ENCODE results near the gene ZNF580.

Gene ZNF580

DNA sequence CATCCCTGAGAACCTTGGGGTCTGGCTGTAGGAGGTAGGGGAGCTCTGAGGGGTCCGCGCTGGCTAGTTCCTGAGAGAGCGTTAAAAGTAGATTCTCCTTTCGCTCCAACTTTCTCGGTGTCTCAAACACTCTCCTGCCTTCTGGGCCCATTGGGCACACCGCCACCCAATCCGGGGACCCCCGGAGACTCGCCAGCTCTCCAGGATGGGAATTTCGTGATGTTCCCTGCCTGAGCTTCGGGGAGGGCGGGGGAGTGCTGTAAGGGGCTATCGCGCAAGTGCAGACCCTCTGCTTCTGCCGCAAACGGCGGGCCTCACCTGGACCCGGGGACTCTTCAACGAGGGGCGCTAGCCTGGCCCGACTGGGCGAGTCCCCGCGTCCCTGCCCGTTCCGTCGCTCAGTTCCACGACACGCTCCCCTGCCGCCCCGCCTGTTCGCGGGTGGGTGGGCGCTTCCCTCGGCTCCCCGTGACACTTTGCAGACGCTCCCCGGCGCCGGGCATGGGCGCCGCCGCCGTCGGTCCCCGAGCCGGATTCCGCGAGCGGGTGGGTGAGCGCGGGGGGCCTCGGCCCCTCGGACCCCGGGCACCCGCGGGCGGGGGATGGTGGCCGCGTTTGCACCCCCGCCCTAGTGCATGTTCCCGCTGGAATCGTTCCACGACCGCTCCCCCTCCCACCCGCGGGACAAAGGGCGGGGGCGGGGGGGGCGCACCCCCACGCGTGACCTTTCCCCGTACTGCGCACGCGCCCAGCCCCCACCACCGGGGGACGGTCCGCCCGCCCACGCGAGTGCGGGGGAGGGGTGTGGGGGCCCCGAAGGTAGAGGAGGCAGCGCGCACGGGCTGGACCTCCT lies 7.2 kb downstream of the ZNF580 start, which contains the start of gene CCDC106:
Gene CCDC106, plus strand, starts transcription at position 481 of the 853 bp plus-strand sequence. CDS start 835 bp downstream, outside the sequence.
- peak; percentile 52 for DNase-seq

DNA sequence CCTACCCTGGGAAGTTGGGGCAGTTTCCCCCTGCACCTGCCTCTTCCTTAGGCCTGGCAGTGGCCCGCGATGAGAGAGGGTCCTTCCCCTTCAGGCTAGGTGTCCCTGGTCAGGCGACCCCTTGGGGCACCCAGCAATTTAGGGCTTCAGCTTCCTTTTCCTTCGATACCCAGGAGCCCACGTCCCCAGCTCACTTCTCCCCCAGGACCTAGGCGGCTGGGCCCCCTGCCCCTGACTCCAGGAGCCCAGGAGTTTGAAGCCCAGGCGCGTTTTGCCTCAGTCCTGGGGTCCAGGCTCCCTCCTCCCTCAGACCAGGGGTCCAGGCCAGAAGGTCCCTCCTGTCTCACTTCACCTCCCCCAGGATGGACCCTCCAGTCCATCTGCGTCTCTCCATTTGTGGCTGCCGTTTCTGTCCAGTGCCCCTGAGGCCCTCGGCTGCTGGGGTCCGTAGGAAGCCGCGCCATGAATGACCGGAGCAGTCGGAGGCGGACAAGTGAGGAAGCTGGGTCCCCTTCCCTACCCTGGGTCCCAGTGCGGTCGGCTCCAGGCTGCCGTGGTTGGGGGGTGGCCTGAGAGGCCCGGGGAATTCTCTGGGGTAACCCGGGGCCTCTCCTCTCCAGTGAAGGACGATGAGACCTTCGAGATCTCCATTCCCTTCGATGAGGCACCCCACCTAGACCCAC lies 7.9 kb downstream of the ZNF580 start:
- DNase-seq, result no peak

DNA sequence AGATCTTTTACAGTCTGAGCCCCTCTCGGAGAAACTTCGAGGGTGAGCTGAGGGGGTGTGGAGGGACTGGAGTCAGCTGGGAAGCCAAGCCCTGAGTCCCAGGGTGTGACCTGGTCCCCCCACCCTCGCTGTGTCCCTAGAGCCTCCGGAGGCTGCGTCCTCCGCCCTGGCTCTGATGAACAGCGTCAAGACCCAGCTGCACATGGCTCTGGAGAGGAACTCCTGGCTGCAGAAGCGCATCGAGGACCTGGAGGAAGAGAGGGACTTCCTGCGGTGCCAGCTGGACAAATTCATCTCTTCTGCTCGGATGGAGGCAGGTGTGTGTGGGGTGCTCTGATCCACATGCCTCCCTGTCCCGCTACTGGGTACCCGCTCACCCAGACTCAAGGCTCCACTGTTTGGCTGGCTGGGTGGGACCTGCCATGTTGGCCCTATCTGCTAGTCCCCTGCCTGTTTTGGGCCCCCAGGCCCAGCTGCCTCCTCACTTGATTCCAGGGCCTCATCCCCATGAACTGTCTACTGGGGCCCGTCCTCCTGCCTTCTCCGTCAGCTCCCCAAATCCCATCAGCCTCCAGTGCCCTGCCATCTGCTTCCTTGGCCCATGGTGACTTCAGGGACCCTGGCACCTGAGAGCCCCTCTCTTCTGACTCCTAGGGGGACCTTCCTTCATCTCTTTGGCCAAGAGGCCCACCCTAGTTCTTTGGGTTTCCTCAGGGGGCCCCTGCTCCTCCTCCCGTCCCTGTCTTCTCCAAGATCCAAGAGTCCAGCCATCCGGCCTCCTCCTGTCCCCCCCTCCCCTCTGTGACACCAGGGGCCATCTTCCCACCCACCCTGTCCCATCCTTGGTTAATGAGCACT lies 8.7 kb downstream of the ZNF580 start:
- no peak for DNase-seq

DNA sequence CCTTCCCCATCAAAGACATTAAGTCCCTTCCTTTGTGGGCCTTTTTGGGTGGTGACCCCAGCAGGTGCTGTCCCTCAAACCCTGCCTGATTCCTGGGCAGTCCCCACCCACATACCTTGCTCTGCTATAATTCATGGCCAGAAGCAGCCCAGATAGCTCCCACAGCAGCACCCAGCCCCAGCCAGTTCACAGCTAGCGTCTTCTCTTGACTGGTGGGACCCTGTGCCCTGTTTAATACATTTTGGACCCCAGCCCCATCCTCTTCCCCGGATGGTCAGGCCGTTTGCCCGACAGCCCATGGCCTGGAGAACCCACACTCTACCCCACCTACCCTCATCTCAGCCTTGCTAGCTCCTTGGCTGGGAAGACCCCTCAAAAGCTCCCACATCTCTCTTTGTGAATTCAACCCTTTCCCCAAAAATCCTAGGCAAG lies 9.3 kb downstream of the ZNF580 start:
- no peak for DNase-seq

DNA sequence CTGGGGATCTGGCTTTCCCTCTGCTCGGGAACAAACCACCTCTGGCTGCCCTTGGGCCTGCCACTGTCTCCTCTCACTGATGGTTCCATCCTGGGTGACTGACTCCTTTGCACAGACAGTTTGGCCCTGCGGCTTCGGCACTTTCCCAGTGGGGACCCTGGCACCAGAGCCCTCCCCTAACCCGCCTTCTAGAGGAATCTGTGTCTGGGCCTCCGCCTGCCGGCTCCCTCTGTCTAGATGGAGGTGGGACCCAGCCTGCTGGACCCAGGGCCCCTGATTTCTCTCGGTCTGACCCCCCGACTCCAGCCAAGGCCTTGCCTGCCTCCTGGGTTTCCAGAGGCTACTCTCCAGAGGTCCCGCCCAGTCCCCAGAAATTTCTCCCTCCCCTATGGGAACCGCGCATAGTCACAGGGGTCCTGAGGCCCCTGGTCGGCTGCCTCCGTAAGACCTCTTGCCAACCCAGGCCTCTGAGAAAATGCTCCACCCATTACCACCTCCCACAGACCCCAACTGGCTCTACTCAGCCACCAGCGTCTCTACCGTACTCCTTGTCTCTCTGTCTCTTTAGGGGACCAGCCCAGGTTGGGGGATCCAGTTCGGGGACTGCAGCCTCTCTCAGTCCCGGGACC lies 9.9 kb downstream of the ZNF580 start:
- no peak for DNase-seq

DNA sequence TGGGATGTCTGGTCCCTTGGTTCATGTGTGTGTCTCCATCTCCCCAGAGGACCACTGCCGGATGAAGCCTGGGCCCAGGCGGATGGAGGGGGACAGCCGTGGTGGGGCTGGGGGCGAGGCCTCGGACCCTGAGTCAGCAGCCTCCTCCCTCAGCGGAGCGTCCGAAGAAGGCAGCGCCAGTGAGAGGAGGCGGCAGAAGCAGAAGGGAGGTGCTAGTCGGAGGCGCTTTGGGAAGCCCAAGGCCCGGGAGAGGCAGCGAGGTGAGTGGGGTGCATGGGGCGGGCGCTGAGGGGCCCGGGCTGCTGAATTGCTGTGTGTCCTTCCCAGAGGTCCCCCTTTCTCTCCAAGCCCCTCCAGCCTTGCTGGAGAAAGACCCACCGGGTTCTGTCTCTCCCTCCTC lies 10.4 kb downstream of the ZNF580 start:
- no peak for DNase-seq

DNA sequence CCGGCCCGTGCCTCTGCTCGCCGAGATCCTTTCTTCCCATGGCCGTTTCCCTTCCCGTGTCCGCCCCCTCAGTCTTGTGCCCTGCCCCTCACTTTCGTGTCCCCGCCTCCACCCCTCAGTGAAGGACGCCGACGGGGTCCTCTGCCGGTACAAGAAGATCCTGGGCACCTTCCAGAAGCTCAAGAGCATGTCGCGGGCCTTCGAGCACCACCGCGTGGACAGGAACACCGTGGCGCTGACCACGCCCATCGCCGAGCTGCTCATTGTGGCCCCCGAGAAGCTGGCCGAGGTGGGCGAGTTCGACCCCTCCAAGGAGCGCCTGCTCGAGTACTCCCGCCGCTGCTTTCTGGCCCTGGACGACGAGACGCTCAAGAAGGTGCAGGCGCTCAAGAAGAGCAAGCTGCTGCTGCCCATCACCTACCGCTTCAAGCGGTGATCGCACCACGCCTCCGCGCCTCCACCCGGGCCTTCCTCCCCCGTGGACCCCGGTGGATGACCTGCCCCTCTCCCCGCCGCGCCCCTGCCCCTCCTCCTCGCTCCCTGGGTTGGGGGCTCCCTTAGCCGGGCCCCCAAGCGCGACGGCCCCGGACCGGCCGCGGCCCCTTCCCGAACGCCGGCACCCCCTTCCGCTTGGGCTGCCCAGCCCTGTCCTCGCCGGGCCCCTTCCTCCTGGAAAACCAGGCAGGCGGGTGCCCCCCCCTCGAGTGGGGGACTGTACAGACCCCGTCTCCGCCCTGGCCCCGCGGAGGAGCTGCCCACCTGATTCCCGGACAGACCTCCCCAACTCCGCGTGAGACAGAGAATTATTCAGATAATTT lies 11.7 kb downstream of the ZNF580 start:
- no peak for DNase-seq

DNA sequence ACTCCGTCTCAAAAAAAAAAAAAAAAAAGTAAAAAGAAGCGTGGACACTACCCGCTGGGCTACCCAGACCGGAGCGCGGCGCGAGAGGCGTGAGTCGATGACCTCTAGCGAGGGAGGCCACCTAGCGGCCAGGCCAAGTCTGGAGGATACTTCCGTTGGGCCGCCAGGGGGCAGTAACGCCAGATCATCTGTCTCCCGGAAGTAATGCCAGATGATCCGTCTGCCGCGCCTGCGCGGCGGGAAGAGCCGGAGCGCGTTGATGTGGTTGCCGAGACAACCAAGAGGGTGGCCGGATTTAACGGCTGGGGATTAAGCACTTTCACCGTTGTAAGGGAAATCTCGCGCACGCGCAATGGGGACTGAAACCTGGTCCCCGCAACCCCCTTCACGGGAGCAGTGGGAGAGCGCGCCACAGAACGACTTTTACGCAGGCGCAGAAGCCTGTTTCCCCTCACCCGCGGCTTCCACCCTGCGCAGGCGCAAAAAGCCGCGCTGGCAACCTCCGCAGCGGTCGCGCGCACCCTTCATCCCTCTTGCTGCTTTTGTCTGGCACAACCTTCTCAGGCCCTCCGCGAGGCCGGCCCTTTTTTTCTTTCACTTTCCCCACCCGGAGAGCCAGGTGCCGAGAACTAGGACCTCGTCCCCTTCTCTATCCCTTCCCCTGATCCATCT lies 13.0 kb downstream of the ZNF580 start:
- DNase-seq, result peak; percentile 98

DNA sequence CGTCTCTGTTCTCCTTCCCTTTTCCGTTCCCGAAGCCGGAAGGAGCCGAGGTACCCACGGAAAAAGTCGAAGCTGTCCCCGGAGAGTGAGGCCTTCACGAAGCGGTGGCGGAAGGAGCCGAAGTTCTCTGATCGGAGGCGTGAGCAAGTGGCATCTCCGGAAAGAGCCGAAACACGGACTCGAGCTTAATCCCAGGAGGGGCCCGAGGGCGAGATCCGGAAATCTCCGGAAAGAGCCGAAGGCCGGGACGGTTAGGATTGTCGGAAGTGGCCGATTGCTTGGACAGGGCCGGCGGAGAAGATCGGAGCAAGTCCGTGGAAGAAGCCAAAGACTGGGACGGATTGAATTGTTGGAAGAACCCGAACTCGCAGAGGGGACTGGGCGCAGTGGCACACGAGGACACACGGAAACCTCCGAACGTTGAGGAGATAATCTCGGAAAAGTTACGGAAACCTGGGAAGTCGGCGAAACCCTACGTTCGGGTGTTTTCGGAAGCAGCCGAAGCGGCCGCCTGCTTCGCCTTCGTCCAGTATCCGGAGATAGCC lies 13.6 kb downstream of the ZNF580 start:
- DNase-seq, result peak; percentile 99

DNA sequence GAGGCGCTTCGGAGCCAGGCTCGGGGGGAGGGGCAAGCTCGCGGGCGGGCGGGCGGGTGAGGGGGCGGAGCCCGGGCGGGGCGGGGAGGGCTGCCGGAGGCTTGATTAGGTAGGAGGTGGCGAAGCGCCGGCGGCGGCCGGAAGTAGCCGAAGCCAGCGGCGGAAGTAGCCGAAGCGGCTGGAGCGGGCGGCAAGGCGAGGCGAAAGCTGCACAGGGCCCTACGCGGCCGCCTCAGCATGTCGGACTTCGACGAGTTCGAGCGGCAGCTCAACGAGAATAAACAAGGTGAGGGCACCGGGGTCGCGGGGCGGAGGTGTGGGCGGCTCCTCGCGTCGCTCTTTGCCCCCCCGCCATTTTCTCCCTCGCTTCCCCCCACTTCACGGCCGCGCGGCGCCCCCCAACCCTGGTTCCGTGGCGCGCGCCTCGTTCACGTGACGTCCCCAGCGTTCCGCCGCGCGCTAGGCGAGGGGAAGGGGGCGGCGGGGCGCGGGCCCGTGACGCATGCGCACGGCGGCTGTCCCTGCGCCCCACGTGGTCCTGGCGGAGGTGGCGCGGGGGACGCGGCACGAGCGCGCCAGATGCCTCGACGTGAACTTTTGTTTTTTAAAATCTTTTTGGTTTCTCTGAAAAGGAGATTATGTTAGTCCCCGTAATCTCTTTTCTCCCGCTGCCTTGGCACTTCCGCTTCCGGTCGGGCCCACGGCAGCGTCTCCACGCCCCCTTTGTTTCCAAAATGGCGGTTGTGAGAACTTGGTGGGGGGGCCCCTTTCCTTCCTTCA lies 14.3 kb downstream of the ZNF580 start, which contains the start of gene U2AF2:
Gene U2AF2, plus strand, starts transcription at position 168 of the 780 bp plus-strand sequence. Its CDS starts 70 bp downstream, at position 238.
- peak; percentile 98 for DNase-seq

DNA sequence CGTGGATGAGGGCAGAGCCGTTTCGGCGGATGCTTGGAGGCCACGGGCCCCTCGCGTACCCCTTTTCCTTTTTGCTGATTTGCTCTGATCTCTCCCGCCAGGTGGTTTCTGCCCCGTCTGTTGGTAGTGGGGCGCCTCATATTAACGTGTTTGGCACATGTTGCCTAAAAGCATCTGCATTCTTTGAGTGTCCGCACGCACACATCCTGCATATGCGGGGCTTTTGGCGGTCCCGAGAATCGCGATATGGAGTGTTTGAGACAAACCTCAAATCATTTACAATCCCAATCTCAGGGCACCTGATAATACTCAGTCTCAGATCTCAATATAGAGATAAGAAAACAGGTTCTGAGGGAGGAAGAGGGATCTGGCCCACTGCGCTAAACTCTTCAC lies 14.8 kb downstream of the ZNF580 start:
- DNase-seq, result no peak

DNA sequence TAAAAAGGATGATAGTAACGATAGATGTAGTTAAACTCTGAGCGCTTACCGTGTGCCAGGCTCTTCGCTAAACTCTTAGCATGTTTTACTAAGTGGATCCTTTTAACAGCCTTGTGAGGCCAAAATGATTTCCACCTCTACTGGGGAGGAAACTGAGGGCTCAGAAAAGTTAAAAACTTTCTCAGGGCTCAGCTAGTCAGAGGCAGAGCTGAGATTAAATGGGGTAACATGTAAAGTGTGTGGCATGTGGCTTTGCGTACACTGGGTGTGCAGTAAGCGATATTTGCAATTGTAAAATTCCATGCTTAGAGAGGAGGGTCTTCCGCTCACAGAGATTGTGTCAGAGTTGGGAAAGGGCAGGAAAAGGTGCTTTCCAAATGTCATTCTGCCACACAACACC lies 15.8 kb downstream of the ZNF580 start:
- no peak for DNase-seq

DNA sequence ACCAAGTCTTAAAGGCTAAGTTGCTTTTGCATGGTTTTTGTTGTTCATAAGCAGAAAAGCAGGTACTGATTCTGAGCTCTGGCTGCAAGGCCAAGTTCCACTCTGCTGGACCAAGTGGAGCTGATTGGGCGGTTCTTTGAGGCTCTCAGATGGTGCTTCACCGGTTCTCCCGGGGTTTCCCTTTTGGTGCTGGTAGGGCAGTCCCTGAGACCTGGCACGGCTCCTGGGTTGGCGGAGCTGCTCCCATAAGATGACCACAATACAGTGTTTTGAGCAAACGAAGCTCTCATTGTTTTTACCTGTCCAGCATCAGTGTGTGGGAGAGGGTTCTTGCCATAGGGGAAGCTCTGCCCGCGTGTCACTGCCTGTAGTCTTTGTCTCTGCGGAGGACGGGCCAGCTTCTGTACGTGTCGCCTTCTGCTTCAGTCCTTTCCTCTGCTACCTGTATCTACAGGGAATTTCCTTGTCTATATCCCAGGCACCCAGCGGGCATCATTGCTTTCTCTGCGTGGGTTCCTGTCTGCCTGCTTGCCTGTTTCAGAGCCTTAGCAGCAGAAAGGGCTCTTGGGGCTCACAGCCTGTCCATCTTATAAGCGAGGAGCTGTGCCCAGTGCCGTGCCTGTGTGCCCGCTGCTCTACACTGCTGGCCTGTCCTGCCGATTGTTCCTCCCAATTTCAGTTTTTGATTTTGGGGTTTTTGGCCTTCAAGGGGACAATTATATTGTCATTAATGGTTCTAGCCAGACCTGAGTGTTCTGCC lies 16.4 kb downstream of the ZNF580 start:
- no peak for DNase-seq

DNA sequence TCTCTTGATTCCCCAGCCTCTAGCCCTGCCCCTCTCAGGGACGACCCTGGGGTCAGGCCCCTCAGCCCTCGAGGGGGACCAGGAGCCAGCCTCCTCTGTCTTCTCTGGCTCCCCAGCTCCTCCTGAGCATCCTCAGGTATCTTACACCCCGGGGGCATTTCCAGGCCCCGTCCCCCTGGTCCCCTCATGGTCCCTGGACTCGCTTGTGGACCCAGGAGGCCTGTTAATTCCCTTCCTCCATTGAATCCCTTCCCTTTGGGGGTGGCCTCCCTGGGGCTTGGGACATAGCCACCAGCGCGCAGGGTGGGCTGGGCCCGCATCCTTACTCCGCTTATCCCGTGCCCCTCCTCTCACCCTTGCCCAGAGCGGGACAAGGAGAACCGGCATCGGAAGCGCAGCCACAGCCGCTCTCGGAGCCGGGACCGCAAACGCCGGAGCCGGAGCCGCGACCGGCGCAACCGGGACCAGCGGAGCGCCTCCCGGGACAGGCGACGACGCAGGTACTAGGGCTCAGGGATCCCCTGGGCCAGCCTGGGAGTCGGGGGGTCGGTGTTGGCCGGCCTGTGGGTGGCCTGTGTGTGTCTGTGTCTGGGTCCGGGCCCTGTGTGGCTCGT lies 18.2 kb downstream of the ZNF580 start:
- no peak for DNase-seq

DNA sequence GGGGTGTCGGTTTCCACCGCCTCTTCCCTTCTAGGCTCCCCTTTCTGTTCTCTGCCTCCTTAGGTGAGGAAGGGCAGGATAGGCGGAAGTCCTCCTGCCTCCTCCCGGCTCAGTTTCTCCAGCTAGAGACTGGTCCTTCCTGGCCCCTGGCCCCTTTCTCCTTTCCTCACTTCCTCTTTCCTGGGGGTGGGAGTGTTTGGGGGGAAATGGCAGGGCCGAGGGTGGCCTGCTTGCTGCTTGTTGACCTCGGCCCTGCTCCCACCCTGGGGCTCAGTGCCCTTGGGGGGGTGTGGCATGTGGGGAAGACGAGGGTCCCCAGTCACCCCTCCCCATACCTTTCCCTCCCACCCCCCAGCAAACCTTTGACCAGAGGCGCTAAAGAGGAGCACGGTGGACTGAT lies 19.0 kb downstream of the ZNF580 start:
- DNase-seq, result no peak

DNA sequence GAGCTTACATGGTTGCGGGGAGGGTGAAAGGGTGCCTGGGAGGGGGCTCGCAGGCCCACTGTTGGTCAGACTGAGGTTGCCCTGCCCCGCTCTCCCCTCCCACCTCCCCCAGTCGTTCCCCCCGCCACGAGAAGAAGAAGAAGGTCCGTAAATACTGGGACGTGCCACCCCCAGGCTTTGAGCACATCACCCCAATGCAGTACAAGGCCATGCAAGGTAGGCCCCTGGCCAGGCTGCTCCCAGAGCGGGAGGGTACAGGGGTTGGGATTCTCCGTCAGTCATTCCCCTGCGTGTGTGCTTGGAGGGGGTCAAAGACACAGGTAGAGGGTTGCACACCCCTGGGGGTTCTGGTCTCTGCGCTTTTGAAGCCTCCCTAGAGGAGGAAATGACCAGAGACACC lies 19.6 kb downstream of the ZNF580 start:
- DNase-seq, result no peak

DNA sequence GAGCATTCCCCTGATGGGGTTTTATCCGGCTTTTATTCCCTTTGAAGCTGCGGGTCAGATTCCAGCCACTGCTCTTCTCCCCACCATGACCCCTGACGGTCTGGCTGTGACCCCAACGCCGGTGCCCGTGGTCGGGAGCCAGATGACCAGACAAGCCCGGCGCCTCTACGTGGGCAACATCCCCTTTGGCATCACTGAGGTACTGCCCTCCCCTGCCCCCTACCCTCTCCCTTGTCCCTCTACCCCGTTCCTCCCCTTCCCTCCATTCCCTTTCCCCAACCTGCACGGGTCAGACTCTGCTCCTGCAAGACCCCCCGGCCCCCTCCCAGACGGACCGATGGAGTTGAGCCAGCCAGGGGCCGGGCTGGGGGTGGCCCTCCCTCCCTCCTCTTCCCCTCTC lies 20.2 kb downstream of the ZNF580 start:
- no peak for DNase-seq

DNA sequence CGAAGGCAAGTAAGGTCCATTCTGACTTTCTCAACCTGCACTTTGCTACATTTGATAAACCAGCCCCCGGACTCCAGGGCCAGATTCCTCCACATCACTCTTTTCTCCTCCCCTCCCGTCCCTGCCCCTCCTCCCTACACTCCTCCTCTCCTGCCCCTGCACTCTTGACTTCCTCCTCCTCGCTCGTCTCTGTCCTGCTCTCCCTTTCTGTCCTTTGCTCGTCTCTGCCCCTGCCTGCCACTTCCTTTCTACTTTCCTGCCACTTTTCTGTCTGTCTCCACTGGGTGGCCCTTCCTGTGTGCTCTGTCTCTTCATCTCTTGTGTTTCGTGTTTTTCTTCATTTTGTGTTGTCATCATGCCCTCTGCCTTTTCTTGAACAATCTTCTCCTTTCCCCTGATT lies 21.0 kb downstream of the ZNF580 start:
- no peak for DNase-seq
